Measurements from ENCODE around the gene KNSTRN. TPM values are rescaled to one million over a fixed set of nuclear protein-coding genes. Genes with fewer than 3 reads are reported as not detected.

KNSTRN gene
- 90.3 and 92.9 TPM in 2 replicates for total RNA-seq (2014; rRNA removed; shearing (Covaris generic))

DNA sequence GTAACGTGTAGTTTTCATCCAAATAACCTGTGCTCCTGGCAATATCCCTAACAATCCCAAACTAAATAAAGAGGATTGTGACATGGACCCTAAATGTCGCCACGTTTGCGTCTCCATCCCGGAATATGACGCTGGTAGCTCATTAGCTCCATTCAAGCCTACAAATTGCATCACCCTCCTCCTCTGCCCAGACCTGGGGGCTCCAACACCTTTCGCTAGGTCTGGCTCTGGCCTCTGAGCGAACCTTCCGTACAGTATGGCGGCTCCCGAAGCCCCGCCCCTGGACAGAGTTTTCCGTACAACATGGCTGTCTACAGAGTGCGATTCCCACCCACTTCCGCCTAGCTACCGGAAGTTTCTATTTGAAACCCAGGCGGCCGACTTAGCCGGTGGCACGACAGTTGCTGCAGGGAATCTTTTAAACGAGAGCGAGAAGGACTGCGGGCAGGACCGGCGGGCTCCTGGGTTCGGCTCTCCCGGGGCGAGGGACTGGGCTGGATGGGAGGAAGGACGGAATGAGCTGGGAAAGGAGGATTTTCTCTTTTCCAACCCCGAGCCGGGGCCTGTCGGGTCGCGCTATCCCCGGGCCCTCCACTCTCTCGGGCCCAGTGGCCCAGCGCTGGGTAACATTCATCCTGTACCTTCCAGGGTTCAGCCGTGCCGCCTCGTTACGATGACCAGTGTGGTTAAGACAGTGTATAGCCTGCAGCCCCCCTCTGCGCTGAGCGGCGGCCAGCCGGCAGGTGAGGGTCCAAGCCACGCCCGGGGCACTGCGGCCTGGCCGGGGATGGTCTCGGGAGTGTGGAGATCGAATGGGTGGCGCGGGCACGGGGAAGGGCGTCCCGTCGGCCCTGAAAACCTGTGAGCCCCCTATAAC, at the start of gene KNSTRN:
TSS of gene KNSTRN (plus strand) at position 142 of the 877 bp plus-strand sequence. CDS start at position 257, 115 bp downstream.
- peak; percentile 88 for DNase-seq (ENCODE audit: low spot score)

DNA sequence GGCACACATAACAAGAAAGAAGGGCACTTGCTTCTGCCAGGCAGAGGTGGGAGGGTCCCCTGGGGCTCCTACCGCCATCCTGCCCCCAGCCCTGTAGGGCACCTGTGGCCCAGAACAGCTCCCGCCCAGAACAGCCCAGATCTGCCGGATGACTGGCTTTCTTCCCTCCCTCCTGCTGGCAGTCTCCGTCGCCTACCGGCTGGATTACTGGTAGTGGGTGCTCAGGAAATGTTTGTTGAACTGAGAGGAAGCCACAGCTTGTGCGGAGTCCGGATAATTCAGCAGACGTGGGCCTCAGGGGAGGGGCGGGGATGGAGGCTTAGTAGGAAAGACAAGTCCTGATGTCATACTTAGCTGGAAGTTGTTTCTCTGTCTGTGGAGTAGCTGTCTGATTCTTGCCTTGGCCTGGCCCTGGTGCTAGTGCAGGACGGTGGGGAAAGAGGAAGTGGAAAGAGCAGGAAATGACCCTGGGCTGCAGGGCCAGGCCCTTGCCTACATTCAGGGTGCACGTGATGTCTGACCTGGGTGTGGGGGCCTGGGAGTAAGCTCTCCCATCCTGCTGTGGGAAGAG, 48.5 kb upstream of the KNSTRN start:
- DNase-seq (ENCODE audit: low spot score): peak; percentile 44

GRCh38 chr15:40334541-40334940, 48.0 kb upstream of the KNSTRN start:
- DNase-seq (ENCODE audit: low spot score): no peak

DNA sequence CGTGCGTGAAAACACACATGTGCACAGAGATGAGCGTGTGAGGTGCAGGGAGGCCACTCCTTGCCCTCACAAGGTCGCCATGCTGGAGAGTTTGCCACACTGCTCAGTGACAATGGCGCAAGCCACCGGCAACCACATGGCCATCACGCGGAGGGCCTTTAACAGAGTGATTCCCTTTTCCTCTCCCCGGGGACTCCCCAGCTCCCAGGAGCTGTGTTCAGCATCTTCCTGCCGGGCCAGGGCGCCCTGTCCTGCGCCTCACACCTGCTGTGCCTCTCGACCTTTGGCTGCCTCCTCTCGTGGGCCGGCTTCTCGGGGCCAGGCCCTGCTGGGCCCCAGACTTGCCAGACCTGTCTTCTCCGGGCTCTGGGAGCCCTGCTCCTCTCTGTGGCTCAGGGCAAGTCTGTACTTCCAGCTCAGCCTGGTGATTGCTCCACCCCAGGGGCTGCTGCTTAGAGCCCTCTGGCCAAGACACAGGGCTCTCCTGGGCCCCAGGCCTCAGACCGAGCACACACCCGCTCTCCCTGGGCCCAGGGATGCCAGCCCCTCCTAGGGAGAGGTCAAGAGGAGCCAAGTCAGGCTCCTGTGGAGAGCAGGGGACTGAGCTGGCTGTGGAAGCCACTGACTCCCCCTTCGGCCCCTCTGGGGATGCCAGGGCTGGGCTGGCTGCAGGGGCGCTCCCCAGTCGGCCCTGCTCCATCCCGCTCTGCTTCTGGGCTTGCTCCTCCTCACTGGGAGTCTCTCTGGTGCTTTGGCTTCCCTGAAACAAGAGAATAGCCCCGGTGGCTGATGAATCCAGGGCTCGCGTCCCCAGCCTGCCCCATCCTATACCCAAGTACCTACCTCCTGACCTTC, 47.4 kb upstream of the KNSTRN start:
- no peak for DNase-seq (ENCODE audit: low spot score)

DNA sequence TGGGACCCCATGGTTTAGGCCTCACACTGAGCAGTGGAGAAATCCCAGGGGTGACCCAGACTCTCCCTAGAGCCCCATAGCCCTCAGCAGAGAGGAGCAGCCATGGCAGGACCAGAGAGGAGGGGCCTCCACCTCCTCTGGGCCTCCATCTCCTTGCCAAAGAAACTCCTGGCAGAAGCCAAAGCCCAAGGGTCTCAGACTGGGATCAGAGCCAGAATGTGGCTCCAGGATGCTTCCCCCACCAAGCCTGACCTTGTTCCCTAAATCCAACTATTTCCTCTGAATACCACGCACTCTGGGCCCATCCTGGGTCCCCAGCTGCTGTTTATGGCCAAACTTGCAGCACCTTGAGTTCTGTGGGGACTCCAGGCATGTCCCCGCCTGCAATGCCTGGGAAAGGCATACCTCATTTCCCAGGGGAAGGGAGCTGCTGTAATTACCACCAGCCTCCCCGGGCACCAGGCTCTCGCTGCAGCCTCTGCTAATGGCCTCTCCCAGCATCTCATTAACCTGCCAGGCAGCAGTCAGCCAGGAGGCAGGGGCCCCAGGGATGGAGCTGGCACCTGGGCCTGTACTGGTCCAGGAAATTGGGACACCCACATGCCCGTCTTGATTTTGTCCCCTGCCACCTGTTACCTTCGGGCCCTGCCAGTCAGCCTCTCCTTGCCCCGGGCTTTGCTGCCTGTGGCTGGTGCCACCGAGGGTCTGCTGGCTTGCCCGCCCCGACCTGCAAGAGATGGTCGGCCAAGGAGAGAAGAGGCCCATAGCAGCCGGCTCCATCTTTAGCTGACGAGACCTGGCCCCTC, 46.4 kb upstream of the KNSTRN start:
- DNase-seq (ENCODE audit: low spot score): no peak

DNA sequence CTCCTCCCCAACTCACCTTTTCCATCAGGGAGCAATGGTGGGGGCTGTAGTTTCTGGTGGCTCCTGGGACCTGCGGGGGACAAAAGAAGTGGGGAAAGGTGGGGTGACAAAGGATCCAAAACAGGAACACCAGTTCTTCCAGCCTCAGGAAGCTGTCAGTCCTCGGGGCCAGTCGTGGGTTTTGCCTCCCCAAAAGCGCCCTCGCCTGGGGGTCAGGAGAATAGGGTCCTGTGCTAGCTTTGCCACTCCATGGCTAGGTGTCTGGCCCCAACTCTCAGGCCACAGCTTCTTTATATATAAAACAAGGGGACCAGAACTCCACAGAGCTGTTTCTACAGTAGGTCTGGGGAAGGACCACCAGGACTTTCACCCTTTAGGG, 45.8 kb upstream of the KNSTRN start:
- no peak for DNase-seq (ENCODE audit: low spot score)

DNA sequence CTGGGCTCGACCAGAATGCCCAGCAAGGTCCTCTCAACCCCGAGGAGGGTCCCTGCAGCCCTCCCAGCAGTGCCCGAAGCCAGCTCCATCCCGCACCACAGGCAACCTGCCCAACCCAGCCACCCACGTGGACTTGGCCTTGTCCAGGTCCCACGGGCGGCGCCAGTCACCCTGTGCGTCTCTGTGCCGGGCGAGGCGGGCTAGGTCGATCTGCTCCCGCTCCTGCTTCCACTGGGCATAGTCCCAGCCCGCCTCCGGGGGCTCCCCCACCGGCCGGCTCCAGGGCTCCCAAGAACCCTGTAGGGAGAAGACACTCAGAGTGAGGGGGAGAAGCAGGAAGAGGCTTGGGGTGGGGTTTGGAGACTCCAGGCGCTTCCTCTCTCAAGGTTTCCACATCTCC, 44.9 kb upstream of the KNSTRN start:
- DNase-seq (ENCODE audit: low spot score): no peak

DNA sequence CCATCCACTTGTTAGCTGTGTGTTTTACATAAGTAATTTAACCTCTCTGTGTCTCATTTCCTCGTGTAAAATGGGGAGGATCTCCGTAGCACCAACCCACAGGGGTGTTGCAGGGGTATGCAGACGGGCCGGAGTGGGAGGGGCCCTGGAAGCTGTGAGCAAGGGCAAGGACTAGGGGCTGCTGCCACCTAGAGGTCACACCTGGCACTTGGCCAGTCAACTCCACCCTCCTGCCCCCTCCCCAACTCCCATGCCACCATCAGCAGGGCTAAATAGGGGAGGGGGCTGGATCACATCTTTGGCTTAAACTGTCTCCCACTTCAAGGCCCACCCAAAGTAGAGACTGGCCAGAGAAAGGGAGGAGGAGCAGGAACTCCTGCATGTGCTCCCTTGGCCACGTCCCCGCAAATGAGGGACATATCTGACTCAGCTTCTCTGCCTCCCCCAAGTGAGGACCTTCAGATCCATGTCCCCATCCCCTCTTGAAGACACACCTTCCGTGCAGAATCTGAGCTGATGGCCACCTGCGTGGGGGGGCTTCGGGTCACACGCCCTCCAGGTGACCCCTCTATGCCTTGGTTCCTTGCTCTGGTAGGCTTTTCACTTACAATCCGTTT, 44.4 kb upstream of the KNSTRN start:
- DNase-seq (ENCODE audit: low spot score): peak; percentile 74

GRCh38 chr15:40338921-40339620, 43.5 kb upstream of the KNSTRN start:
- DNase-seq (ENCODE audit: low spot score): peak; percentile 87

DNA sequence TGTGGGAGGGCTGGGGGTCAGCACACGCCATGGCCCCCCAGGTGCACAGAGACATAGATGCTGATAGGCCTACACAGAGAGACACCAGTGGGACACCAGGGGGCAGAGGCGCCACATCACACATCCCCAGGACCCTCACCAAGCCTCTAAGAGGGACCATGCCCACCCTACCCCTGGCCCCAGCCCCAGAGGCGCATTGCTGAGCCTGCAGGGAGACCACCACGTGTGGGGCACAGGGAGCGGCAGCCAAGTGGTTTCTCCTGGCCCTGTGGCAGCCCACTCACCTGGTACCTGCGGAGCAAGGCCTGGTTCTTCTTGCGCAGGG, 42.9 kb upstream of the KNSTRN start:
- no peak for DNase-seq (ENCODE audit: low spot score)

DNA sequence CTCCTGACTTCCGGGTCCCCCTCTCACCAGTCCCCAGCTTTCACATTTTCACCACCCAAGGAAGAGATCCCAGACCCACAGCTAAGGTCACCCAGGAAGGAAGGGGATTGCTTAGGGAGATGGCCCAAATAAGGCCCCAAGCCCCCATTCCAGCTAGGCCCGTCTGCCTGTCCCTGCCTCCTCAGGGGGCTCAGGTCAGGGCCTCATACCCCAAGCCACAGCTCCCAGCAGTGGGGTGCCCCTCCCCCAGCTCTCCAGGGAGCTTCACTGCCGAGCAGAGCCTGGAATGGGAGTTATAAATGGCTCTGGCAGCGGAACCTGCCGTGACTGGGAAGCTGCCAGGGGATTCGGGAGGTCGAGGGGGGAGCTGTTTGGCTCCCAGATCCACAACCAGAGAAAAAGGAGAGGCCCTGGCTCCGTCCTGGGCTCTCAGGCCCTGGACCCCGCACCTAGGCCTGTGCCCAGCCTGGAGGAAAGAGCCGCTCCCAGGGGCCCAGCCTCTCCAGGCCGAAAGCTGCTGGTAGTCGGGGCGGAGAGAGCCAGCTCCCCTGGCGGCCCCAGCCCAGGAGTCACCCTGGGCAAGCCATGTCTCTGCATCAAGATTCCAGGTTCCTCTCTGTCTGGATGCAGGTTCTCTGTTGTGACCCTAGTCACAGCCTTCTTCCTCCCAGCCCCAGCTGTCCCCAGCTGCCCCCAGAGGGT, 42.3 kb upstream of the KNSTRN start:
- peak; percentile 39 for DNase-seq (ENCODE audit: low spot score)

GRCh38 chr15:40340740-40341400, 41.7 kb upstream of the KNSTRN start, which contains the start of gene CCDC9B:
Gene CCDC9B, minus strand, starts transcription at chr15:40340939. Its CDS starts 120 bp downstream, at chr15:40340819.
- DNase-seq (ENCODE audit: low spot score): peak; percentile 86

DNA sequence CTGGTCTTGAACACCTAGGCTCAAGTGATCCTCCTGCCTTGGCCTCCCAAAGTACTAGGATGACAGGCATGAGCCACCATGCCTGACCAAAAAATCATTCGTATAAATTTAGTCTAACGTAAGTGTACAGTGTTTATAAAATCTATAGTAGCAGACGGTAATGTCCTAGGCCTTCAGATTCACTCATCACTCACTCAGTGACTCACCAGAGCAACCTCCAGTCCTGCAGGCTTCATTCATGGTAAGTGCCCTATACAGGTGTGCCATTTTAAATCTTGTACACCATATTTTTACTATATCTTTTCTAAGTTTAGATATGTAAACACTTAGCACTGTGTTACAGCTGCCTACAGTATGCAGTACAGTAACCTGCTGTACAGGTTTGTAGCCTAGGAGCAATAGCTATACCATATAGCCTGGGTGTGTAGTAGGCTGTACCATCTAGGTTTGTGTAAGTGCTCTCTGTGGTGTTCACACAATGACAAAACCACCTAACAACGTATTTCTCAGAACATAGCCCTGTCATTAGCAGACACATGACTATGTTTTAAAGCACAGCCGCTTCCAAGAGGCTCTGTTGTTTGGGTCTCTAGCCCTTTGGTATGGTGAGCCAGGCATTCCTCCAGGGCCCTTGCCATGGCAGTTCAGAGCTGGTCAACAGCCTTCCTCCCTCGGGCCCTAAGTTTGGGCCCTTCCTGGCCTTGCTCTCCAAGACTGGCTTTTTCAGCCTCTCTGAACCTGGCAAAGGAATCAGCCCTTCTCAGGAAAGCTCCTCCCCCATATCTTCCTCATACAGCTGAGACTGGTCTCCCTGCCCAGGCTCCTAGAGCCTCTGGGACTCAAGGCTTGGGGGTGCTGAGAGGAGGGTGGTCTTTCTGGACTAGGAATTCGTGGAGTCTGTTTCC, 39.9 kb upstream of the KNSTRN start:
- DNase-seq (ENCODE audit: low spot score): no peak

GRCh38 chr15:40343512-40343911, 39.0 kb upstream of the KNSTRN start:
- peak; percentile 69 for DNase-seq (ENCODE audit: low spot score)

DNA sequence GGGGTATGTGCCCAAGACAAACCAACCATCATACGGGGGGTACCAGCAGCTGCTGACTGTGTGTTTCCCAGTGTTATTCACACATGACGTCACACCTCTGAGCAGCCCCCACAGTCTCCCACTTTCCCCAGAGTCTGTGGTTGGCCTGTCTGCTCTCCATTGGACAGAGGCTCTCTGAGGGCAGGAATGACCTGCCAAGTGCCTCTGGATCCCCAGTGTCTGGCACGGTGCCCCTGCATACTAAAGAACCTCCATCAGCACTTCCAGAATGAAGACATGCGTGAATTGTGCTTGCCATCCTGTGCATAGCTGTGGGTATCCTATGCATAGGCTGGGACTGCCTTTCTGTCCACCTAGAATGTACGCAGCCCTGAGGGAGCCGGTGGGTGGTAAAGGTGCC, 38.3 kb upstream of the KNSTRN start:
- no peak for DNase-seq (ENCODE audit: low spot score)

DNA sequence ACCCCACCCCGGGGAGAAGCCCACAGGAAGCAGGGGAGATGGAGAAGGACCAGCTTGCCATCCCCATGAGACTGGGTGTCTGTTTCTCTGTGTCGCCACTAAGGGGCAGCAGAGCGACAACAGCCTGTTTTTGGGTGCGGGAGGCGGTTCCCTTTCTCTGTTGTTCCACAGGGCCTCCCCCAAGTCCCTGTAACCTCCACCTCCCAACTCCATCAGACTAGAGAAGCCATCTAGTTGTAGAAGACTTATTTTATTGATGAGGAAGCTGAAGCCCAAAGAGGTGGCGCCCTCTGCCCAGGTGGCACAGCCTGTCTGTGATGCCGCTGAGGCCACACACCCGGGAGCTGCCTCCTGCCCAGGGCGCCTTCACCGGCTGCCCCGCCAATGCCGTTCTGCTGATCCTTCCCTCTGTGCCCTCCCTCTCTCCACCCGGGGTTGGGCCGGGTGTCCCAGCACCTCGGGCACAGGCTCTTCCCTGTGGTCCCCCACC, 37.8 kb upstream of the KNSTRN start:
- DNase-seq (ENCODE audit: low spot score): peak; percentile 56

DNA sequence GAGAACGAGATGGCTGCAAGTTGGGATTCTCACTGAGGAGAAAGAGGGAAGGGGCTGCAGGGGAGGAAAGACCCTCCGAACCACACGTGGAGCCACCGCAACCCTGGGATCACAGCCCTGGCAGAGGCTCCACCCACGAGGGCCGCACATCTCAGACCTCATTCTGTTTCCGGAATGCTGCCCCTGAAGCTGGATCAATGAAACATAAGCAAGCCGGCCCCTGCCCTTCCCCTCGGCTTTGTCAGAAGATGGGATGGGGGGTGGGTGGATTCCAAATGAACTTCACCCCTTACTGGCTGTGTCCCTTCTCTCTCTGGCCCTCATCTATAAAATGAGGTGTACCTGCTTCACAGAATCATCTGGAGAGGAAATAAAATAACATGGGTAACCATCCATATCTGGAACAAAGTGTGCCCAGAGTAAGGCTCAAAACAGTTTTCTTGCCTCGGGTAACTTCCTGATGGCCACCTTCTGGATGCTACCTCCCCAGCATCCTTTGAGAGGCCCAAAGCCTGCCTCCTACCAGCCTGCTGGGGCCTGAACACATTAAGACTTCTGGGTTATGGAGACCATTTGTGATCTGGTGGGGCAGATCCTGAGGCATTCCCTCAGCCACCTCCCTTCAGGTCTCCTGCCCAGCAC, 37.2 kb upstream of the KNSTRN start:
- no peak for DNase-seq (ENCODE audit: low spot score)

Measured in H4 (cell line).